GM10266 (cell line): ENCODE measurements around the gene AKNAD1.

Source experiments
- DNase-seq: peaks from one replicate; pipeline ENCODE4 v3.0.0; 2012; ENCODE audit errors: extremely low spot score
- TF ChIP-seq, protein P1 (sequence below): IDR thresholded peaks from 2 replicates; pipeline ENCODE4 v1.5.1; 2012; ENCODE audit warnings: mild to moderate bottlenecking, low read depth; ENCODE audit not compliant: control insufficient read depth, insufficient read depth; ENCODE audit errors: missing control alignments

Gene AKNAD1

DNA sequence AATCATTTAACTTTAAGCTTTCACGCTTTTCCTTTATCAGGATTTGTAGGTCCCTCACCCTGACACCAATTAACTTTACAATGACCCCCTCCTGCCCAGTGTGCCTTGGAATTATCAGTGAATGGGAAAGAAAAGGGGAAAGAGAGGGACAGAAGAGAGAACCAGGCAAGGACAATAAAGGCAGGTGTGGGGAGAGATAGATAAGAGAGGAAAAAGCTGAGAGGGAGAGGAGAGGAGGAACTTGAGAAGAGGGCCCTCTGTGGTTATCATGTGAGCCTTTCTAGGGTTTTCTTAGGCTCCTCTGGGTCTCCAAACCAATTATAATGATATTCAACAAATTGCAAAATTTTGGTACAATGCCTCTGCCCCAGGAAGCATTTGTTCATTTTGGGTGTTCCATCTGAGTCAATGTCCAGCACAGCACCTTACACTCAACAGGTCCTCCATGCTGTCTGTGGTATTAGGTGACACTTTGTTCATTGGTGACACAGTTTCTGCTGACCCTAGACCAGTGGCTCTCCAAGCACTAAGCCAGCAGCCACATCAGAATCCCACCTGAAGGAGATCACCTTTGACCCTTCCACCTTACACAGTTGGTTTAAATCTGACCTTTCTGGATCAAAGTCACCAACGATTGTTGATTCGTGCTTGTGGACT lies 14.2 kb downstream of the AKNAD1 start:
- TF ChIP-seq, protein P1, sequence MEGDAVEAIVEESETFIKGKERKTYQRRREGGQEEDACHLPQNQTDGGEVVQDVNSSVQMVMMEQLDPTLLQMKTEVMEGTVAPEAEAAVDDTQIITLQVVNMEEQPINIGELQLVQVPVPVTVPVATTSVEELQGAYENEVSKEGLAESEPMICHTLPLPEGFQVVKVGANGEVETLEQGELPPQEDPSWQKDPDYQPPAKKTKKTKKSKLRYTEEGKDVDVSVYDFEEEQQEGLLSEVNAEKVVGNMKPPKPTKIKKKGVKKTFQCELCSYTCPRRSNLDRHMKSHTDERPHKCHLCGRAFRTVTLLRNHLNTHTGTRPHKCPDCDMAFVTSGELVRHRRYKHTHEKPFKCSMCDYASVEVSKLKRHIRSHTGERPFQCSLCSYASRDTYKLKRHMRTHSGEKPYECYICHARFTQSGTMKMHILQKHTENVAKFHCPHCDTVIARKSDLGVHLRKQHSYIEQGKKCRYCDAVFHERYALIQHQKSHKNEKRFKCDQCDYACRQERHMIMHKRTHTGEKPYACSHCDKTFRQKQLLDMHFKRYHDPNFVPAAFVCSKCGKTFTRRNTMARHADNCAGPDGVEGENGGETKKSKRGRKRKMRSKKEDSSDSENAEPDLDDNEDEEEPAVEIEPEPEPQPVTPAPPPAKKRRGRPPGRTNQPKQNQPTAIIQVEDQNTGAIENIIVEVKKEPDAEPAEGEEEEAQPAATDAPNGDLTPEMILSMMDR: no peak
- DNase-seq: no peak

DNA sequence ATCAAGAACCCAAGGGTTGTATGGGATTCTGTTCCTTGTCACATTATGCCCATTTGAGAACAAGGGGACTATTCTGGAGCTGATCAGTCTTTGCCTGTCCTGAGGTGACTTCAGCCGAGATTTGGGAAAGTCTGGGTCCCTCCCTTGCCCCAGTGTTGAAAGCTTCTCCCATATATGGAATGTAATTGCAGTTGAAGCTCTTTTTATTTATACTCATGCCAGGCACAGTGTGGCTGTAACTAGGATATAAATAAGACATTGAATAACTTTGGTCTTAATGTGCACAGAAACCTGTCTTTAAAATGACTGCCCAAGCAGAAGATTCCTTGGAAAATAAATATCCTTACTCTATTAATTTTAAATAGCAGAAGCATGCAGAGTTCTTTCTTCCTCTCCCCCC lies 15.2 kb downstream of the AKNAD1 start:
- TF ChIP-seq, protein P1: no peak
- DNase-seq: no peak

DNA sequence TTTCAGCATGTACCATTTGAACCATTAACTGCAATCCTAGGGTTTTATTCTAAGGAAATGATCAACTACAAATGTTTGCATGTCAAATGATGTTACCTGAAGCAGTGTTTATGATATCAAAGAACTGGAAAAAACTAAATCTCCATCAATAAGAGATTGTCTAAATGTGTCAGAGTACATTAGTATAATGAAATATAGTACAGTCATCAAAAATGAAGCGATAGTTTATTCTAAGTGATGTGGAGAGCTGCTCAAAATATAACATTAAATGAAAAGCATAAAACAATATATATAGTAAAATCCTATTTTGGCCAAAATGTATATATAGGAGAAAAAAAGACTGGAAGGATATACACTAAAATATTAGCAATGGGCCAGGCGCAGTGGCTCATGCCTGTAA lies 24.0 kb downstream of the AKNAD1 start:
- DNase-seq: no peak
- TF ChIP-seq, protein P1: no peak

DNA sequence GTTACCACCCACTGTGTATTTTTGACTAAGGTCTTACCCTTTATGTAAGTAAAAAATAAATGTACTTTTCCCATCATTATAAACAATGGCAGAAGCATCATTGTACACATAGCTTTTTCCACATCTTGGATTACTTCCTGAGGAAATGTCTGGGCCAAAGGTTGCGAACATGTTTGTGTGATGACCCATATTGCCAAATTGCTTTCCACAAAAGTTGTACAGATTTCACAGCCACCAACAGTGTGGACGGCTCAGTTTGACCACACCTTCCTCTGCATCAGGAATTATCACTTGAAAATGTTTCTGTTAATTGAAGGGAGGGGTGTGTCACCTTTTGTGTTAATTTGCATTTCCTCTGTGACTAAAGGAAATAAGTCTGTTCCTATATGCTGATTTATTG lies 25.7 kb downstream of the AKNAD1 start:
- TF ChIP-seq, protein P1: no peak
- DNase-seq: no peak

DNA sequence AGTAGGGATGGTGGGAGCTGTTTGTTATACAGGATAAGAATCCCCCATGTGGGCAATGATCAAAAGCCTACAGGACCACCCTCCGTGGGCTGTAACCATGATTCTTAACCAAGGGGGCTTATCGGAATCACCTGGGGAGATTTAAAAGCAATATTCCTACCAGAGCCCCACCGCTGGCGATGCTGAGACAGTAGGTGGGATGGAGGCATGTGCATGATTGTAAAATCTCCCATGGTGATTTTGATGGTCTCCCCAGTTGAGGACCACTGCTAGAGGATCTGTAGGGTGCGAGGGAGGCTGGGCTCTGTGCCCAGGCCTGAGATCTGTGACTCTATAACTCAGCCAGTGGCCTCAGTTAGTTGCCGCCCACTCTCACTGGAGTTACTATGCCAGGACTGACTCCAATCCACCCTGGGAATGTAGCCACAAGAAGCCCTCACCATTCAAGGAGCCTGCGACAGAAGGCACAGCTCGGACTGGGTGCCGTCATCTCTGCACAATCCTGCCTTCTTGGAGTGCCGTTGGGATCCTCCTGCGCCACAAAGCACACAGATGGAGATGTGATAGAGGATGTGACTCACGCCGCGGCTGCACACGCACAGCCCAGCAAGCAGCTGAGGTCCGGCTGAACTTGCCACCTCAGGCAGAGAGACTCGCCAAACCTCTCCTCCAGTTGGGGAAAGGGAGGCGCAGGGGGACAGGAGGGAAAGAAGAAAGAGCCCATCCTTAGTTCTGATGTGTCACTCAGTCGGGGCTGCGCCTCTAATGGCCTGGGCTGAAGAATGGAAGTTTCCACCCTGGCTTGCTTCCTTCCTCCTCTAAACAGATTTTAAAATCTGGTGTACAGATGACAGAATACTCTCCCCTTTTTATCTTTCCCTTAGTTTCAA lies 26.5 kb downstream of the AKNAD1 start:
- TF ChIP-seq, protein P1: no peak
- no peak for DNase-seq

DNA sequence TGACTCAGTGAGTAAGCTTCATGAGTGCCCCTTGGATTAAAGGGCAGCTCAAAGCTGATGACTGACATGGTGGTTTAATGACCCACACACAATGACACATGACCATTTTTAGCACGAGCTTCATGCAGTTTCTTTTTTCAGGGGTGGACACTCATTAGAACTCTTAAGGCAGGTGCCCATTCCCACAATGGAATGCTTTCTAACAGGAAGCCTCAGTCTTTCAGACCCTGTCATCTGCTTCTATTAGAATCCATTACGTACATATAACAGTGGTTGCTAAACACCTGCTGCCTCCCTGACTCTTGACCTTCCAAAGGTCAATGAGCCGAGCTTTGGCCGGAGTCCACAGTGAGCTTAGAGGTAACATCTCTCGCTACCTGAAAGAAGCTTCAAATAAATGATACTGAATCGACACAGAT lies 27.4 kb downstream of the AKNAD1 start:
- TF ChIP-seq, protein P1: no peak
- DNase-seq: no peak
